HepG2 (cell line): ENCODE measurements around the gene PLRG1. TPM values are rescaled to one million over a fixed set of nuclear protein-coding genes. Genes with fewer than 3 reads are reported as not detected.

Experiments used
- ATAC-seq: fragments of 200-7000 bp; cut with Tn5 transposase; 3 replicates; pipeline ENCODE4 v1.9.1; 2020; ENCODE audit warnings: mild to moderate bottlenecking, moderate library complexity
- BruUV-seq: library from RNA; stranded (reverse); fragments of 400-500 nt; replicated peaks from 2 replicates; lab custom pipeline; 2021; lab: Mats Ljungman, UMichigan
- CTCF ChIA-PET: fragments of 300-600 bp; formaldehyde crosslinking; extraction: SDS; loops from one replicate; lab custom pipeline; 2021; ENCODE audit warnings: low total read pairs, inconsistent platforms, low intra/inter-chr PET ratio; lab: Yijun Ruan, JAX
- POLR2A ChIA-PET: fragments of 350-600 bp; sonication (Branson Sonifier 250); formaldehyde crosslinking; loops from one replicate; lab custom pipeline; 2020; ENCODE audit warnings: antibody characterized with exemption, inconsistent platforms; lab: Yijun Ruan, JAX
- DNase-seq: peaks from one replicate; pipeline ENCODE4 v3.0.0-alpha.2; 2015; ENCODE audit warnings: low spot score
- FAIRE-seq: peaks from 3 replicates; lab custom pipeline; 2011; peaks lifted over from hg19 to GRCh38; lab: Jason Lieb, UNC
- H2AFZ ChIP-seq: one replicate; pipeline ENCODE4 v1.6.1; 2011; ENCODE audit warnings: low read length, inconsistent platforms
- H3K27ac ChIP-seq: fragments of 300-600 bp; 3 replicates; pipeline ENCODE4 v1.8.0; 2011; ENCODE audit warnings: mixed run types, mild to moderate bottlenecking, mixed read lengths, low read length, inconsistent platforms; ENCODE audit not compliant: insufficient read depth; ENCODE audit errors: extremely low read length
- H3K27me3 ChIP-seq, 2 experiments: fragments of 200-600 bp in 1 of 2; 2 replicates in 1 of 2; 3 replicates in 1 of 2; pipeline versions ENCODE4 v1.6.0 to v1.8.0; 2011; ENCODE audit warnings: low read length in 2 of 2, mild to moderate bottlenecking in 2 of 2, moderate library complexity in 2 of 2, inconsistent platforms in 1 of 2; ENCODE audit not compliant: insufficient read depth in 2 of 2, control insufficient read depth in 1 of 2
- H3K36me3 ChIP-seq, 2 experiments: fragments of 200-600 bp in 1 of 2; replicated peaks in 1 of 2; 2 replicates in 1 of 2; 3 replicates in 1 of 2; pipeline versions ENCODE4 v1.5.1 to v1.8.0; 2011; ENCODE audit warnings: low read length in 2 of 2, inconsistent platforms in 1 of 2; ENCODE audit not compliant: insufficient read depth in 2 of 2, control insufficient read depth in 1 of 2
- H3K4me1 ChIP-seq: 2 replicates; pipeline ENCODE4 v1.5.1; 2012; ENCODE audit warnings: low read length, inconsistent platforms; ENCODE audit not compliant: insufficient read depth
- H3K4me2 ChIP-seq: 2 replicates; pipeline ENCODE4 v1.6.0; 2011; ENCODE audit warnings: low read depth, low read length, inconsistent platforms
- H3K4me3 ChIP-seq, 3 experiments: fragments of 200-600 bp in 1 of 3; sonication (generic), shearing (Covaris generic) in 1 of 3; replicated peaks in 1 of 3; 2 replicates each; pipeline ENCODE4 v1.5.1; 2011 to 2016; ENCODE audit warnings: low read length in 3 of 3, inconsistent platforms in 2 of 3, low read depth in 2 of 3, mild to moderate bottlenecking in 2 of 3, control low read depth in 1 of 3, mixed read lengths in 1 of 3; ENCODE audit not compliant: insufficient read depth in 1 of 3
- H3K79me2 ChIP-seq: one replicate; pipeline ENCODE4 v1.6.1; 2011; ENCODE audit warnings: low read length, inconsistent platforms; ENCODE audit not compliant: insufficient read depth
- H3K9ac ChIP-seq: 2 replicates; pipeline ENCODE4 v1.6.0; 2011; ENCODE audit warnings: mild to moderate bottlenecking, low read depth, low read length, inconsistent platforms; ENCODE audit not compliant: insufficient read depth
- H3K9me3 ChIP-seq: 2 replicates; pipeline ENCODE4 v1.5.1; 2012; ENCODE audit warnings: mild to moderate bottlenecking, low read length
- H4K20me1 ChIP-seq: 2 replicates; pipeline ENCODE4 v1.6.0; 2011; ENCODE audit warnings: inconsistent platforms, mild to moderate bottlenecking, low read length, moderate library complexity; ENCODE audit not compliant: insufficient read depth
- CAMTA2 ChIP-seq: sonication (generic); formaldehyde crosslinking; IDR thresholded peaks from 2 replicates; pipeline ENCODE4 v1.4.0; 2020; ENCODE audit warnings: mild to moderate bottlenecking, missing genetic modification reagents, borderline replicate concordance
- KLF11 ChIP-seq: IDR thresholded peaks from 2 replicates; pipeline ENCODE4 v1.6.1; 2016; ENCODE audit warnings: missing compliant biosample characterization
- MAF1 ChIP-seq: sonication (generic); formaldehyde crosslinking; IDR thresholded peaks from 2 replicates; pipeline ENCODE4 v1.5.0; 2020; ENCODE audit warnings: missing genetic modification reagents, borderline replicate concordance
- MXD3 ChIP-seq: IDR thresholded peaks from 2 replicates; pipeline ENCODE4 v1.6.1; 2016; ENCODE audit warnings: mild to moderate bottlenecking, missing biosample characterization, missing genetic modification reagents
- NR2C2 ChIP-seq: sonication (generic); formaldehyde crosslinking; IDR thresholded peaks from 2 replicates; pipeline ENCODE4 v1.4.0; 2020; ENCODE audit warnings: missing genetic modification reagents, mild to moderate bottlenecking, moderate library complexity, borderline replicate concordance
- SMARCE1 ChIP-seq: fragments of 450-650 bp; IDR thresholded peaks from 2 replicates; pipeline ENCODE4 v1.6.1; 2017; ENCODE audit warnings: borderline replicate concordance
- ZBTB37 ChIP-seq: sonication (generic); formaldehyde crosslinking; IDR thresholded peaks from 2 replicates; pipeline ENCODE4 v1.4.0; 2020; ENCODE audit warnings: mild to moderate bottlenecking, missing genetic modification reagents
- ZMYM2 ChIP-seq: sonication (generic); formaldehyde crosslinking; IDR thresholded peaks from 2 replicates; pipeline ENCODE4 v1.8.0; 2022; ENCODE audit warnings: mild to moderate bottlenecking, missing genetic modification reagents
- ZNF543 ChIP-seq: sonication (generic); formaldehyde crosslinking; IDR thresholded peaks from 2 replicates; pipeline ENCODE4 v1.4.0; 2020; ENCODE audit warnings: mild to moderate bottlenecking, missing genetic modification reagents
- ZNF576 ChIP-seq: sonication (generic); formaldehyde crosslinking; IDR thresholded peaks from 2 replicates; pipeline ENCODE4 v1.4.0; 2020; ENCODE audit warnings: mild to moderate bottlenecking, missing genetic modification reagents
- ZNF710 ChIP-seq: sonication (generic); formaldehyde crosslinking; IDR thresholded peaks from 2 replicates; pipeline ENCODE4 v1.5.0; 2020; ENCODE audit warnings: mild to moderate bottlenecking, missing genetic modification reagents, borderline replicate concordance
- ZNF768 ChIP-seq: sonication (generic); formaldehyde crosslinking; IDR thresholded peaks from 2 replicates; pipeline ENCODE4 v1.4.0; 2020; ENCODE audit warnings: missing genetic modification reagents
- ZNF772 ChIP-seq: sonication (generic); formaldehyde crosslinking; IDR thresholded peaks from 2 replicates; pipeline ENCODE4 v1.5.0; 2020; ENCODE audit warnings: mild to moderate bottlenecking, missing genetic modification reagents
- WGBS: methylation state at CpG from one replicate; pipeline ENCODE4 v1.1.6; 2017; ENCODE audit warnings: low lambda C conversion rate; 5-methylcytosine and 5-hydroxymethylcytosine counted together
- in situ Hi-C: cut with HindIII; loops from 2 replicates; pipeline ENCODE4 v1.10.0; 2017; ENCODE audit warnings: low pct_unique_long_range_greater_than_20kb; ENCODE audit not compliant: extremely low pct_ligation_motif_present
- intact Hi-C: fragments of 100-400 bp; cut with micrococcal nuclease; formaldehyde crosslinking; loops from one replicate; pipeline ENCODE4 v1.10.0; 2022; ENCODE audit not compliant: unreplicated experiment
- polyA plus RNA-seq, 8 experiments: library from polyadenylated mRNA; depleted of rRNA in 3 of 8; stranded (reverse) in 7 of 8; unstranded in 1 of 8; fragments of >200 nt; fragmentation: Illumina TruSeq in 4 of 8; extraction: Trizol in 4 of 8; gene quantifications; 2 replicates each; pipeline versions ENCODE4 v1.2.1 to v1.2.3, GENCODE V29; 2011 to 2016; ENCODE audit warnings: low read depth in 4 of 8, missing spikeins in 1 of 8, mixed read lengths in 1 of 8; ENCODE audit not compliant: insufficient read depth in 1 of 8
- total RNA-seq, 5 experiments: library from RNA; depleted of rRNA; stranded (reverse); fragments of >200 nt; fragmentation: Illumina TruSeq; extraction: Trizol; gene quantifications; 2 replicates each; pipeline ENCODE4 v1.2.3, GENCODE V29; 2016; ENCODE audit warnings: low read depth in 1 of 5
- TF ChIP-seq, protein P1 (sequence below): sonication (generic); formaldehyde crosslinking; IDR thresholded peaks from 2 replicates; pipeline ENCODE4 v1.4.0; 2020; ENCODE audit warnings: low read depth, mild to moderate bottlenecking, missing genetic modification reagents
- TF ChIP-seq, protein P2 (sequence below): sonication (generic); formaldehyde crosslinking; IDR thresholded peaks from 2 replicates; pipeline ENCODE4 v1.4.0; 2020; ENCODE audit warnings: missing genetic modification reagents

The PLRG1 gene
- total and polyA plus RNA-seq, 2 of the 13 experiments (the other 11 are each of a cell fraction or from before 2014, with no cell fraction given): 77.3 to 110 TPM

DNA sequence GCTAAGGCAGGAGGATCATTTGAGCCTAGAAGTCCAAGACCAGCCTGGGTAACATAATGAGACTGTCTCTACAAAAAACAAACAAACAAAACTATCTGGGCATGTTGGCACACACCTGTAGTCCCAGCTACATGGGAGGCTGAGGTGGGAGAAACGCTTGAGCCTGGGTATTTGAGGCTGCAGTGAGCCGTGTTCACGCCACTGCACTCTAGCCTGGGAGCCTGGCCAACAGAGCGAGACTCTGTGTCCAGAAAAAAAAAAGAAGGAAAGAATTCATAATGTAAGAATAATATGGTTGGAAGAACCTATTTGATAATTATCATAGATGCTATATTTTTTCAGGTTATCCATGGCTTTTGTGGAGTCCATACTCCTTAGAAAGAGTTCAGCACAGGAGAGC lies 32.6 kb downstream of the PLRG1 start (continued):
- TF ChIP-seq, protein P1, sequence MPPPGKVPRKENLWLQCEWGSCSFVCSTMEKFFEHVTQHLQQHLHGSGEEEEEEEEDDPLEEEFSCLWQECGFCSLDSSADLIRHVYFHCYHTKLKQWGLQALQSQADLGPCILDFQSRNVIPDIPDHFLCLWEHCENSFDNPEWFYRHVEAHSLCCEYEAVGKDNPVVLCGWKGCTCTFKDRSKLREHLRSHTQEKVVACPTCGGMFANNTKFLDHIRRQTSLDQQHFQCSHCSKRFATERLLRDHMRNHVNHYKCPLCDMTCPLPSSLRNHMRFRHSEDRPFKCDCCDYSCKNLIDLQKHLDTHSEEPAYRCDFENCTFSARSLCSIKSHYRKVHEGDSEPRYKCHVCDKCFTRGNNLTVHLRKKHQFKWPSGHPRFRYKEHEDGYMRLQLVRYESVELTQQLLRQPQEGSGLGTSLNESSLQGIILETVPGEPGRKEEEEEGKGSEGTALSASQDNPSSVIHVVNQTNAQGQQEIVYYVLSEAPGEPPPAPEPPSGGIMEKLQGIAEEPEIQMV (CRISPR knock-in tag): no peak
- TF ChIP-seq ZNF768 (CRISPR knock-in tag) (no peak), SMARCE1 (no peak), MXD3 (no peak), KLF11 (CRISPR knock-in tag) (no peak), NR2C2 (CRISPR knock-in tag) (no peak)

DNA sequence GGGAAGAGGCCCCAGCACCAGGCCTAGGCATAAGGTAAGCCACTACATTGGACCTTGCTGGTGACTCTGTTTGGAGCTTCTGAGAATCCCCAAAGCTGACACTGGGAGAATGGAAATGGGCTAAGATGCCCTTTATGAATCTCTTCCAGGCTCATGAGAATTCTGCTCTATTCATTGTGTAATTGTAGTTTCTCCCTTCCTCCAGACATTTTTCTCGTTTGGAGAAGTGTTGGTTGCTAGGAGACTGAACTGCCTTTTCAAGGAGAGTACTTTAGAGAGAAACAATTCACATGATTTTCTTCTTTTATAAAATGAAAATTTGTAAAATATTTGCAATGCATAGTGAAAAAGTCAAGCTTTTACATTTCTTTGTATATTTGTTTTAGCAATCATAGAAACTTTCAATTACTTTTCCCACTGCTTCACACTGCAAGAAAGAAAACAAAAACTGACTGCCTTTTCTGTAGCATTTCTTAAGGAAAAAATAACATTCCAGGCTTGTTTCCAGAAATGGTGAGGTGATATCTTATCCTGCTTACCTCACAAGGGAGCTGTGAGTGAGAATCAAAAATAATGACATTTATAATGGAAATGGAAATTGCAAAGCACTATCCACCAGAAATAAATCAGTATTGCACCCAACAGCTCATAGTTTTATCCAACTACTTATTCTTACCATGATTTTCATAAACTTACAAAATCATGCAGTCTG lies 33.7 kb downstream of the PLRG1 start:
- H2AFZ ChIP-seq: no peak overlapping the region
- DNase-seq: no peak
- no peak for ATAC-seq
- H3K9ac ChIP-seq: no peak overlapping the region
- WGBS: 4% methylated on average over 1 of the region's 1 CpG
- no peaks in the 10 kb centered on the region for H4K20me1 ChIP-seq
- no peak overlapping the region for H3K4me2 ChIP-seq
- no peak overlapping the region for H3K27ac ChIP-seq
- in situ Hi-C loops: no loop called here
- H3K4me1 ChIP-seq: no peaks in the 10 kb centered on the region
- H3K79me2 ChIP-seq: no peaks in the 10 kb centered on the region
- no peaks in the 10 kb centered on the region for H3K36me3 ChIP-seq
- BruUV-seq: no TSS peak
- no peaks in the 10 kb centered on the region for H3K9me3 ChIP-seq
- H3K4me3 ChIP-seq: no peak overlapping the region
- CTCF ChIA-PET: no interaction called here
- intact Hi-C loops: no loop called here
- FAIRE-seq: no peak
- H3K27me3 ChIP-seq: peaks cover 0 to 11% of the 10 kb centered on the region in 2 experiments; a peak in 3 of 5 replicates
- POLR2A ChIA-PET: no interaction called here
- TF ChIP-seq CAMTA2 (CRISPR knock-in tag): no peak
- no peak for TF ChIP-seq MAF1 (CRISPR knock-in tag)
- TF ChIP-seq ZNF710 (CRISPR knock-in tag): no peak
- TF ChIP-seq ZNF543 (CRISPR knock-in tag): no peak
- TF ChIP-seq ZMYM2: no peak
- TF ChIP-seq ZBTB37 (CRISPR knock-in tag): no peak
- no peak for TF ChIP-seq ZNF772 (CRISPR knock-in tag)
- TF ChIP-seq, protein P2, sequence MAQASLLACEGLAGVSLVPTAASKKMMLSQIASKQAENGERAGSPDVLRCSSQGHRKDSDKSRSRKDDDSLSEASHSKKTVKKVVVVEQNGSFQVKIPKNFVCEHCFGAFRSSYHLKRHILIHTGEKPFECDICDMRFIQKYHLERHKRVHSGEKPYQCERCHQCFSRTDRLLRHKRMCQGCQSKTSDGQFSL: no peak
- no peak for TF ChIP-seq ZNF576 (CRISPR knock-in tag)
